ENCODE data around the gene MTHFR.
A peak's percentile ranks its signal among the peaks of the same experiment; 100 is the strongest.

GRCh38 chr1:11790880-11791715 lies 14.7 kb downstream of the MTHFR start:
- TF ChIP-seq, protein P1, sequence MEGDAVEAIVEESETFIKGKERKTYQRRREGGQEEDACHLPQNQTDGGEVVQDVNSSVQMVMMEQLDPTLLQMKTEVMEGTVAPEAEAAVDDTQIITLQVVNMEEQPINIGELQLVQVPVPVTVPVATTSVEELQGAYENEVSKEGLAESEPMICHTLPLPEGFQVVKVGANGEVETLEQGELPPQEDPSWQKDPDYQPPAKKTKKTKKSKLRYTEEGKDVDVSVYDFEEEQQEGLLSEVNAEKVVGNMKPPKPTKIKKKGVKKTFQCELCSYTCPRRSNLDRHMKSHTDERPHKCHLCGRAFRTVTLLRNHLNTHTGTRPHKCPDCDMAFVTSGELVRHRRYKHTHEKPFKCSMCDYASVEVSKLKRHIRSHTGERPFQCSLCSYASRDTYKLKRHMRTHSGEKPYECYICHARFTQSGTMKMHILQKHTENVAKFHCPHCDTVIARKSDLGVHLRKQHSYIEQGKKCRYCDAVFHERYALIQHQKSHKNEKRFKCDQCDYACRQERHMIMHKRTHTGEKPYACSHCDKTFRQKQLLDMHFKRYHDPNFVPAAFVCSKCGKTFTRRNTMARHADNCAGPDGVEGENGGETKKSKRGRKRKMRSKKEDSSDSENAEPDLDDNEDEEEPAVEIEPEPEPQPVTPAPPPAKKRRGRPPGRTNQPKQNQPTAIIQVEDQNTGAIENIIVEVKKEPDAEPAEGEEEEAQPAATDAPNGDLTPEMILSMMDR (IDR thresholded peaks at IDR 0.05), result no peak
- TF ChIP-seq POLR2A (IDR thresholded peaks at IDR 0.05), result peak; percentile 34 to 49 (median 46)
